ENCODE data around the gene CETN2.
"Not testable (repeated sequence)": the region's sequence is repeated elsewhere in the genome, so short reads cannot be mapped to it uniquely, and the experiment has no call there.

The CETN2 gene

GRCh38 chrX:152814048-152814447, 16.5 kb downstream of the CETN2 start:
- TF ChIP-seq CTCF (IDR thresholded peaks at IDR 0.05; ENCODE audit: extremely low read depth, insufficient read depth, missing control alignments): no peak
- in situ Hi-C loops (cut with MboI; ENCODE audit: low pct_unique_long_range_greater_than_20kb, low sequenced_read_pairs, unreplicated experiment): loop anchor here (25.0 kb wide), 2 partner anchors 152 to 1052 kb away; no protein-coding TSS in a partner anchor
- no peak for DNase-seq (ENCODE audit: low spot score)

- in situ Hi-C loops (cut with MboI; ENCODE audit: low pct_unique_long_range_greater_than_20kb, low sequenced_read_pairs, unreplicated experiment): loop anchor here (25.0 kb wide), 2 partner anchors 151 to 1051 kb away; no protein-coding TSS in a partner anchor
- no peak for TF ChIP-seq CTCF (IDR thresholded peaks at IDR 0.05; ENCODE audit: extremely low read depth, insufficient read depth, missing control alignments)
- no peak for DNase-seq (ENCODE audit: low spot score)
Observed at GRCh38 chrX:152813206-152813605, 17.4 kb downstream of the CETN2 start.

- TF ChIP-seq CTCF (IDR thresholded peaks at IDR 0.05; ENCODE audit: extremely low read depth, insufficient read depth, missing control alignments): no peak
- no peak for DNase-seq (ENCODE audit: low spot score)
- in situ Hi-C loops (cut with MboI; ENCODE audit: low pct_unique_long_range_greater_than_20kb, low sequenced_read_pairs, unreplicated experiment): loop anchor here (25.0 kb wide), 2 partner anchors 148 to 1048 kb away; no protein-coding TSS in a partner anchor
Observed at GRCh38 chrX:152810403-152810802, 20.2 kb downstream of the CETN2 start.

GRCh38 chrX:152806035-152806434, 24.5 kb downstream of the CETN2 start:
- DNase-seq (ENCODE audit: low spot score): no peak
- no peak for TF ChIP-seq CTCF (IDR thresholded peaks at IDR 0.05; ENCODE audit: extremely low read depth, insufficient read depth, missing control alignments)
- in situ Hi-C loops (cut with MboI; ENCODE audit: low pct_unique_long_range_greater_than_20kb, low sequenced_read_pairs, unreplicated experiment): loop anchor here (25.0 kb wide), 2 partner anchors 144 to 1044 kb away; no protein-coding TSS in a partner anchor

- no peak for TF ChIP-seq CTCF (IDR thresholded peaks at IDR 0.05; ENCODE audit: extremely low read depth, insufficient read depth, missing control alignments)
- DNase-seq (ENCODE audit: low spot score): no peak
- in situ Hi-C loops (cut with MboI; ENCODE audit: low pct_unique_long_range_greater_than_20kb, low sequenced_read_pairs, unreplicated experiment): no loop called here
Observed at GRCh38 chrX:152798945-152799344, 31.6 kb downstream of the CETN2 start.

GRCh38 chrX:152787062-152787461, 43.5 kb downstream of the CETN2 start:
- DNase-seq (ENCODE audit: low spot score); in situ Hi-C loops (cut with MboI; ENCODE audit: low pct_unique_long_range_greater_than_20kb, low sequenced_read_pairs, unreplicated experiment): not testable (repeated sequence)
